ENCODE measurements around the gene SYTL4. TPM values are rescaled to one million over a fixed set of nuclear protein-coding genes. Genes with fewer than 3 reads are reported as not detected.

SYTL4 gene
- polyA plus RNA-seq, 10 donors: 5.0 to 12.7 (median 8.0) TPM

GRCh38 chrX:100648458-100649417 is 83.2 kb downstream of the SYTL4 start:
- DNase-seq: peak; percentile 56 to 82 (median 68)

GRCh38 chrX:100647739-100648138 is 84.2 kb downstream of the SYTL4 start:
- DNase-seq: no peak

- peak in 1 of 3 donors; percentile 30 for DNase-seq
These were observed 84.8 kb downstream of the SYTL4 start for GRCh38 chrX:100647095-100647494.

DNA sequence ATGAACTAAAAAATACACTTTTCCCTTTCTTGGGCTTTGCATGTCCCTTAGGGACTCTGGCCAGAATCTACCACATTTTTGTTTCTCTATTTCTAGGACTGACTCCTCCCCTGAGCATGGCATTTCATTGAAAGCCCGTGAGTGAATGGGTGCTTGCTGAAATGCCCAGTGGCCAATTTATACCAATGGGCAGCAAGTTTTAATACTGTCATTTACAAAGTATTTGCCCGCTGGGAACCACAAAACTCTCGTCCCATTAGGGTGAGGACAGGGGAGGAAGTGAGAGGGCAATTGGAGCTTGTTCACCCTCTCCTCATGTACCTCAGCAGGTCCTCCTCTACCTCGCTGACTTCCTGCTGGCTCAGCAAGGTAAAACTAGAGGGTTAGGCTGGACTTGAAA is 86.8 kb downstream of the SYTL4 start:
- DNase-seq: no peak

- peak in 2 of 3 donors; percentile 73 to 84 for DNase-seq
These were observed 87.7 kb downstream of the SYTL4 start, which contains the start of gene SRPX2 for GRCh38 chrX:100643956-100644860. SRPX2 (plus strand) TSS chrX:100644199; CDS start chrX:100646323, 2,124 bp downstream.

DNA sequence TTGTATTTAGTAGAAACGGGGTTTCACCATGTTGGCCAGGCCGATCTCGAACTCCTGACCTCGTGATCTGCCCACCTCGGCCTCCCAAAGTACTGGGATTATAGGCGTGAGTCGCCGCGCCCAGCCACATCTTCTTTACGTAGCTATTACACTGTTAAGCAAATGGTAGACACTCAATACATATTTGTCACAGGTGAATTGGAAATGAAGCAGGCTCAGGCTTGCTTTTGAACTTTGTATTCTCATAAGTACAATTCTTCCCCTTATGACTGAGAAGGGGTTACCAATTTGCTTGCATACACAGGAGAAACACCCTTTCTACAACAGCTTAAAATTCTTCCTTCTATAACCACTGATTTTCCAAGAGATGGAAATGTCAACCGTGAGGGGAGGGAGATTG is 88.7 kb downstream of the SYTL4 start:
- no peak for DNase-seq

- DNase-seq: no peak
These were observed 89.6 kb downstream of the SYTL4 start for GRCh38 chrX:100642290-100642689.

- peak; percentile 86 to 93 (median 88) for DNase-seq
These were observed 95.5 kb downstream of the SYTL4 start, which contains the start of gene TSPAN6 for GRCh38 chrX:100636321-100636991. TSPAN6 (minus strand) TSS chrX:100636806; CDS start chrX:100636694, 112 bp downstream.

DNA sequence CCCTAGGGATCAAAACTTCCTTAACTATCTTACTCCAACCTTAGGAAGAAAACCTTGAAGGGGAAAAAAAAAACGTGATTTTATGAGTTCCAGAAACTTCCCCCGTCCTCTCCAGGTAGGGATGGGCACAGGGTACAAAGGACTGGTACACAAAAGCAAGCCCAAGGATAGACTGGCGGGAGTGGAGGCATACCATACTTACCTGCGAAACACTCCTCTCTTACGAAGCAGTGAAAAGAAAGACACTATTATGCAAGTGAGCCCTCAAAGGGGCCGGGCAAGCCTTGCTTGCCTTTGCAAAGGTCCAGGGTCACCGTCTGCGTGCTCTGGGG is 96.0 kb downstream of the SYTL4 start:
- DNase-seq: no peak

GRCh38 chrX:100635040-100635439 is 96.9 kb downstream of the SYTL4 start:
- DNase-seq: no peak

DNA sequence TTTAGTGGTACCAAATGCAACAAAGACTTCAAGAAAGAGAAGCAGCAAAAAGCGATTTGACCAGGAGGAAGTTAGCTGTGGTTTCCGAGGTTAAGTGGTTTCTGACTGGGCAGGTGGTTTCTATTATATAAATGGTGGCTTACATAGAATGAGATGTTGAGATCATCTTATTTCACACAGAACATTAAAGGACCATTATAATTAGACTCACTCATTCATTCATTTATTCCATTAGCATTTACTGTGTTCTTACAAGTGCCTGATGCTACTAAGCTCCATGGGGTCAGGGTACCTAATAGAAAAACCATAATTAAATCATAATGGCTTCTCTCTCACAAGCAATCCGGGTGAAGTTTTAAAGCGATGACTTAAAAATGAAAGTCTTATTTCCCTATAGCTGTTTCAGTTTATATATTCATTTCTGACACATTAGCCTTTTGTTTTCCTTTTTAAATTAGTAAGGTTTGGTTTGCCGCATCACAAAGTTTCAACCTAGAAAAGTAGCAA is 105.9 kb downstream of the SYTL4 start:
- no peak for DNase-seq

Other genes with a start within 250 kb of the SYTL4 start
- 100 to 1,000 TPM in 7 of 10 donors, 10 to 100 TPM in 3; 40.6 to 427 (median 249) TPM for gene TNMD, start 147.2 kb downstream of the SYTL4 start, polyA plus RNA-seq (ENCODE audit: insufficient read length in 10 of 10)
- 10 to 100 TPM; 25.3 to 40.7 (median 29.9) TPM for gene TSPAN6, start 95.3 kb downstream of the SYTL4 start, polyA plus RNA-seq (ENCODE audit: insufficient read length in 10 of 10)
- 10 to 100 TPM; 21.0 to 39.9 (median 35.4) TPM for gene SRPX2, start 87.9 kb downstream of the SYTL4 start, polyA plus RNA-seq (ENCODE audit: insufficient read length in 10 of 10)
- 10 to 100 TPM in 7 of 10 donors, 1 to 10 TPM in 3; 8.9 to 13.4 (median 10.6) TPM for gene CSTF2, start 88.3 kb upstream of the SYTL4 start, polyA plus RNA-seq (ENCODE audit: insufficient read length in 10 of 10)
- gene NOX1, start 142.2 kb upstream of the SYTL4 start, polyA plus RNA-seq (ENCODE audit: insufficient read length in 10 of 10): under 1 TPM in 9 of 10 donors, not detected in 1; 0.11 to 0.75 (median 0.34) TPM
- gene XKRX, start 196.8 kb upstream of the SYTL4 start, polyA plus RNA-seq (ENCODE audit: insufficient read length in 10 of 10): under 1 TPM in 4 of 10 donors, not detected in 6; 0.05 to 0.48 (median 0.28) TPM
- gene ARL13A, start 237.6 kb upstream of the SYTL4 start, polyA plus RNA-seq (ENCODE audit: insufficient read length in 10 of 10): under 1 TPM in 3 of 10 donors, not detected in 7; 0.17 to 0.35 (median 0.29) TPM

Measured in muscle of back (tissue), 11 donors.